ENCODE data around the gene NINL.

- no peak for TF ChIP-seq CTCF (conservative IDR thresholded peaks at IDR 0.05; ENCODE audit: low read depth, low read length)
- no peak for TF ChIP-seq MXI1 (IDR thresholded peaks at IDR 0.05; ENCODE audit: borderline replicate concordance, low read depth, low read length)
- TF ChIP-seq CHD1 (IDR thresholded peaks at IDR 0.05; ENCODE audit: low read depth, low read length), result no peak
- no peak for TF ChIP-seq NFE2L2 (IDR thresholded peaks at IDR 0.05; ENCODE audit: low read depth, low read length)
- no peak for TF ChIP-seq BHLHE40 (IDR thresholded peaks at IDR 0.05; ENCODE audit: low read depth, low read length)
- TF ChIP-seq SMC3 (IDR thresholded peaks at IDR 0.05; ENCODE audit: low read depth, low read length), result no peak
- no peak for TF ChIP-seq POLR2A (IDR thresholded peaks at IDR 0.05; ENCODE audit: low read depth, low read length)
- TF ChIP-seq USF2 (IDR thresholded peaks at IDR 0.05; ENCODE audit: low read depth, low read length), result no peak
- no peak for TF ChIP-seq MAFK (IDR thresholded peaks at IDR 0.05; ENCODE audit: low read depth, low read length)
- TF ChIP-seq RFX5 (IDR thresholded peaks at IDR 0.05; ENCODE audit: low read depth, low read length), result no peak
- TF ChIP-seq CEBPB (IDR thresholded peaks at IDR 0.05; ENCODE audit: low read depth, low read length), result no peak
- no peak for TF ChIP-seq FOS (IDR thresholded peaks at IDR 0.05; ENCODE audit: low read depth, low read length)
- no peak for TF ChIP-seq RAD21 (IDR thresholded peaks at IDR 0.05; ENCODE audit: low read length)
These were observed 99.5 kb downstream of the NINL start for GRCh38 chr20:25485872-25486271.
